D721Med (cell line): ENCODE data around the gene GNPTG.

Experiments
- DNase-seq: peaks from one replicate; pipeline ENCODE4 v3.0.0; 2011; ENCODE audit warnings: low spot score; ENCODE audit not compliant: insufficient read length
- FAIRE-seq: peaks from 2 replicates; lab custom pipeline; 2011; peaks lifted over from hg19 to GRCh38; lab: Jason Lieb, UNC
- CTCF ChIP-seq: IDR thresholded peaks from 2 replicates; pipeline ENCODE4 v1.5.1; 2012; ENCODE audit warnings: mild to moderate bottlenecking, control low read depth; ENCODE audit not compliant: insufficient read depth; ENCODE audit errors: missing control alignments

Gene GNPTG

GRCh38 chr16:1375741-1376410 lies 24.1 kb downstream of the GNPTG start:
- no peak for DNase-seq
- TF ChIP-seq CTCF, result no peak
- FAIRE-seq, result no peak

DNA sequence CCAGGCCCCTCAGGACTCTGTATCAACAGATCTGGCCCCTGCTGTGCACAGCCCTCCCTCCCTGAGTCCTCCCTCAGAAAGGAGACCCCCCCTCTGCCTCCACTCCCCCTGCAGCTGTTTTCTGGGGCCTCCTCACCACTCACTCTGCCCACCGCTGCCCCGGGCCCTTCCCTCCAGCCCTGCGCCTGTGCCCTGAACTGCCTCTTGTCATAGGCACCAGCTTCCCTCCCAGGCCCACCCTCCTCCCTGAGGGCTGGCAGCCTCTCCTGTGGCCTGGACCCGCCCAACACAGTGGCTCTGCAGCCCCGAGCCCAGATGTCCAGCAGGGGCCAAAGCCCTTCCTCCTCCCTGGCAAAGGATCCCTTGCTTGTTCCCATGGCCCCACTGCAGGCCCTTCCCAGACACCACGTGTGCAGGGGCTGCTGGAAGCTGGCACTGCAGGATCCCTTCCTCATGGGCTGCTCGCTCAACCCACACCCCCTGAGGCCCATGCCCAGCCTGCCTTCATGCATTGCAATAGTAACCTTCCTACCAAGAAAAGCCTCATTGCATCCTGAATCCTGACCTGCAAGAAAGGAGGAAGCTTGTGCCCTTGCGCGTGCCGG lies 25.8 kb downstream of the GNPTG start:
- FAIRE-seq, result no peak
- no peak for TF ChIP-seq CTCF
- no peak for DNase-seq

DNA sequence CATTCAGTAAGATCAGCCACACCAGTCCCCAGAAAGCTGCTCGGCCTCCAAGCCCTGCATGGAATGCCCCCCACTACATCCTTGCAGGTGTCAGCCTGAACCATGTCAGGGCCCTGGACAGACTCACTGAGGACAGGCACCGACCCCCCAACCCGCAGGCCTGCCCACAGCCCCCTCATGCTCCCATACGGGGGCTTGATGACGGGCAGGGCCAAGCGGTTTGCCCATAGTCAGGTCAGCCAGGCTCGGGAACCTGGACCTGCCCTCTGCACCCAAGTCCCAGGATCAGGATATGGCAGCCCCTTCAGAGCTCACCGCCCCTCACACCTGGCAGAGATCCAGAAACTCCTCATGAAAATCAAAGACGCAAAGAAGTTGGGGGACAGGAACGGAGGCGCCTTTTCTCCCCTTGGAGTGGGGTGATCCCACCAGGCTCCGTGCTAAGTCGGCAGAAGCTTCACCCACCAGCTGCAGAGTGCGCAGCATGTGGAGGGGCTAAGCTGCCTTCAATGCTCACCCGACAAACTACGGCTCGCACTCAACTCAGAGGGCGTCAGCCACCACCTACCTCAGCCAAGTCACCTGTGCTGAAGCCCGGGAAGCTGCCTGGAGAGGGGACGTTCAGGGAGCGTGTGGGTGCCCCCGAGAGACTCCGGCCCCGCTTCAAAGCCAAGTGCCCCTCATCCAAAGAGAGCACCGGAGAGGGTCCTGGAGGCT lies 26.5 kb downstream of the GNPTG start:
- no peak for FAIRE-seq
- no peak for DNase-seq
- TF ChIP-seq CTCF, result no peak

DNA sequence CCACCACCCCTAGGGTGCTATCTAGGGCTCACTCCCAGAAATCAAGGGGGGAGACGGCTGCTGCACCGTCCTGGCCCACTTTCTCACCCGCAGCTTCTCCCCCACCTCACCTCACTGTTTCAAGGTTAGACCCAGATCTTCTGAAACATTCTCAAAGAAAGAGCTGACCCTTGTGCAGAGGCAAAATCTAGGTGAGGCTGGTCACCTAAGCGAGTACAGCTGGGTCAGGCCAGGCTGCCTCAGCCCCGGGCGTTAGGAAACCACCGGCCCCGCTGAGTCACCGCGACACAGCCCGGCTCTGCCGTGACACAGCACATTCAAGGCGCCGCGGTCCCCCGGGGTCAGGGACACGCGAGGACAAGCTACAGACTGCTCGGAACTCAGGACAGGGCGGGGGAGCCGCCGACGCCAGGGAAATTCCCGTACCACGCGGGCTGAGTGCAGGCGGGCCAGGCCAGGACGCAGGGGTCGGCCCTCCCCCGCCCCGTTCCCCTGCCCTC lies 27.1 kb downstream of the GNPTG start:
- DNase-seq (no peak), FAIRE-seq (no peak)
- TF ChIP-seq CTCF, result no peak

- no peak for TF ChIP-seq CTCF
- FAIRE-seq, result no peak
- DNase-seq, result peak; percentile 74
These were observed 27.8 kb downstream of the GNPTG start for GRCh38 chr16:1379304-1380076.

GRCh38 chr16:1380195-1380594 lies 28.5 kb downstream of the GNPTG start:
- FAIRE-seq (no peak), DNase-seq (no peak)
- TF ChIP-seq CTCF, result no peak
